AG09319 (cell line): ENCODE data around the gene DEFB126.

Experiments
- DNase-seq: peaks from one replicate; pipeline ENCODE4 v3.0.0-alpha.2; 2010; ENCODE audit warnings: low read depth; ENCODE audit errors: extremely low read depth
- CTCF ChIP-seq: IDR thresholded peaks from 2 replicates; pipeline ENCODE4 v1.5.1; 2011; ENCODE audit warnings: low read depth, mild to moderate bottlenecking, inconsistent platforms, low read length, moderate library complexity

Gene DEFB126

DNA sequence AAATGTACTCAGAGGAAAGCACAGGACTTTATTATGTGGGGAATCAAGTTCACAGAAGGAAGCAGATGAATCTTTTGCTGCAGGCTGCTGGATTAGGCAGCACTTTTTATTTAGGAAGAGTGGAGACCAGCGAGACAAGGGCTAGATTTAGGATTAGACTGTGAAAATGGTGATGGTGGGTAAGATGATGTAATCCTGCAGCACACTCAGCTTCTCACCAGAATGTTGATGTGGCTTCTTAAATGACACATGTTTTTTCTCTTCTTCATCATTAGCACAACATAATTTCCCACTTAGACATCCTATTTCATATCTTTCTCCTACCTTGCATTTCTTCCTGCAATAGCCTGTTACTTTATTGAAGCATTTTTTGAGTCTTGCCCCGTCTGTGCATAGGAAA, 45.3 kb downstream of the DEFB126 start:
- DNase-seq = no peak
- TF ChIP-seq CTCF = no peak

DNA sequence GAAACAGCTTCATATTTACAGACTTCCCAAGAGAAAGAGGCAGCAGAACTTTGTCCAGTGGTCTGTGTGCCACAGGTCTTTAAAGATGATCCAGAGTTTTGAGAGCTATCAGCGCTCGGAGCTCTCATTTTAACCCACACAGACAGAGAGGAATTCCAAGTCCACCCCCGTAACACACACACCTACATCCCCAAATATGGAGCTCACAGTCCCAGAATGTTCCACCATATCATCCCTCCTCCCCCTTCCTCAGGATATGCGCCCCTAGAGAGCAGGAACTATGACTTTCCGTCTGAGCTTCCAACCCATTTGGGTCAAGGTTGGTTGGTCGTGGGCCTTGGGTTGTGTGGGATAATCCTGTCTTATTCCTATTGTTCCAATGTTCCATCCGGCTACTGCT, 47.2 kb downstream of the DEFB126 start, which contains the start of gene DEFB128:
DEFB128 (minus strand) TSS at position 101 of the 400 bp plus-strand sequence; CDS start at position 13, 88 bp downstream.
- no peak for TF ChIP-seq CTCF
- no peak for DNase-seq
